Dedifferentiated amniotic fluid mesenchymal stem cell (primary cell): Measurements from ENCODE around the gene RBP3.

Source experiments
- DNase-seq: peaks from one replicate; pipeline ENCODE4 v3.0.0-alpha.2; 2016; ENCODE audit errors: extremely low spot score

The RBP3 gene

DNA sequence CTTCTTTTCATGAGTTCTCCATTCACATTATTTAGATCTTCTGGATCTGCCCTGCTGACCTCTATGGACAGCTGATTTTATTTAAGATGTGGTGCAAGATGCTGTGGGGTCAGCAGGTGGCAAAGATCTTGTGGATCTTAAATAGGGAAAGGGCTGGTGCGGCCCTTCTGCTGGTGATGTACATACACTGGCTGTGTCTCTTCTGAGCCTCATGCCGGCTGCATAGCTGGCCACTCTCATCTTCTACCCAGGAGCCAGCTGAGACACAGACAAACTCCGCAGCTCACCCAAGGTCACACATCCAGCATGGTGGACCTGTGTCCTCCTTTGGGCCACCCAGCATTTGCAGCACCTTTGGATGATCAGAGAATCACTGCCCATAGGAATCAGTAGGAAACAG lies 9.7 kb downstream of the RBP3 start:
- DNase-seq, result no peak

DNA sequence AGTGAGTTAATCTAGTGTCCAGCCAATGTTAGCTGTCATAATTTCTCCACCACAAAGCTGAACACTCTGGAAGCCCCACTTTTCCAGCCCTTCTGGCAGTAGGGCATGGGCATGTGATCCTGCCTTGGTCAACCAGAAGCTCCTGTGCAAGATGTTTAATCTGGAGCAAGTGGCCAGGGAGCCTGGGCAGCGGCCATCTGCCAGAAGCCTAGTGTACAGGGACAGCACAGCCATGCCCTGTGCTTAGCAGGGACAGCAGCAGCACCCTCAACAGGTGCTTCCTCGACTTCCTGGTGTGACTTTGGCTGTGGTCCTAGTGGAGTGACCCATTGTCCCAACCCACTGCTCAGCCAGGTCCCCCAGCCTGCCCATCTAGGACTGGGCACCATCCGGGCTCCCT lies 10.3 kb downstream of the RBP3 start:
- no peak for DNase-seq

DNA sequence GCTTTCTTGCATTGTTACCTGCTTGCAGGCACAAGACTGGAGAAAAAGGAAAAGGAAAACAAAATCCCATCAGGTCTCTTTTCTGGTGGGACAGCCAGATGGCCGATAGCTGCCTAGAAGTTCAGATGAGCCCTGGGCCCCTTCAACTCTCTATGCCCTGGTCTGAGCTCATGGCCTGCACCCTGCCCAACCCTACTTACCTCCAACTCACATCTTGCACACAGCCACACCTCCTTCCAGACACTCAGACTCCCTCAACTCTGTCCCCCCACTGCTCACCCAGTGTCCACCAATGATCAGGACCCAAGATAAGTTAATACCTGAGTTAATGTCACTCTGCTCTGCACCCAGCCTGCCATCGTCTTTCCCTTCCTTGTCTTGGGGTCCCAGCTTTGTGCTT lies 10.9 kb downstream of the RBP3 start:
- DNase-seq, result no peak

DNA sequence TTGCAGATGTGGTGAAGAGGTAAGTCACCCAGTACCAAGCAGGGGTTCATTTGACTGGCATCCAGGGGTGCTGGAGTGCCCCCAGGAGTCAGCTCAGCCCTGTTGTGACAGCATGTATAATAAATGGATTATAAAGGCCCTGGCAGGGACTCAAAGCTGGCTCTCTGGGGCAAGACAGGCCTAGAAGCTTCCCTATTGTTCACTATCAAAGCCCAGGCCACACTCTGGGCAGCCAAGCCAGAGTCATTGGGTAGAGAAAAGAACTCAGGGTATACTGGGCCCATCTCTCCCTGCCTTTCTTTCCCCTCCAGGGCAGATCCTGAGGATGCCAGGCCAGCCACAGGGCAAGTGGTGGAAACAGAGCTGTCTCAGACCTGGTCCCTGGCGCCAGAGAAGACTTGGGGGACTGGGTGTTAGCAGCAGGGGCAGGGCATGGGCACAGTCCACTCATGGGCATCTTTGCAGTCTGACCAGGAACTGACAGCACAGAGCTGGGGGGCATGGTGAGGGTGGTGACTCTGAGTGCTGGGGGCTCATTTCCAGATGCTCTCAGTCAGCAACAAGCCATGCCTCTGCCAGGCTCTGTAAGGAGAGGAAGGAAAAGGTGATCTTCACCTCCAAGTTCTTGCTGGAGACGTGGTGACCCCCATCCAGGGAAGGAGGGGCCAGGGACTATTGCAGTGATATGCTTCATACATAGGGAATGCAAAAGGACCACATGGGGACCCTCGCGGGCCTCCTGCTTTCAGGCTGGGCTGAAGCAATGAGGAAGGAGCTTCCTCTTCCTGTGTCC lies 11.7 kb downstream of the RBP3 start:
- DNase-seq, result no peak

DNA sequence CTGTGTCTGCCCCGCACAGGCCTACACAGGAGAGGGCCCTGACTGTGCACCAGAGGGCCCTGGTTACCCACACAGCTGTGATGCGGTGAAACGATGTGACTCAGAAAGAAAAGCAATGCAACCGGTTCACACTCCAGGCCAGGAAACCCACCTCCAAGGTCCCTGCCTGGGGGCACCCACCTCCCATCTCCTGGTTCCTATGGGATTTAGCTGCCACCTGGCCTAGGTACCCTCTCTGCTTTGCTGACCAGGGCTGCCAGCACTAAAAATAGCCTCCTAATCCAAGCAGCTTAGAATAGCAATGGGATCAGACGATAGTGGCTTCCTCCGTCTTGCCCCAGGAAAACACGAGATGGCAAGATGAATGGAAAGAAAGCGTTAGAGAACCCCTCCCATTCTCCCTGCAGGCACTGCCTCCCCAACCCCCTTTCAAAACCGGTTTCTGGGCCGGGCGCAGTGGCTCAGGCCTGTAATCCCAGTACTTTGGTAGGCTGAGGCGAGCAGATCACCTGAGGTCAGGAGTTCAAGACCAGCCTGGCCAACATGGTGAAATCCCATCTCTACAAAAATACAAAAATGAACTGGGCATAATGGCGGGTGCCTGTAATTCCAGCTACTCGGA lies 12.4 kb downstream of the RBP3 start:
- DNase-seq, result no peak

DNA sequence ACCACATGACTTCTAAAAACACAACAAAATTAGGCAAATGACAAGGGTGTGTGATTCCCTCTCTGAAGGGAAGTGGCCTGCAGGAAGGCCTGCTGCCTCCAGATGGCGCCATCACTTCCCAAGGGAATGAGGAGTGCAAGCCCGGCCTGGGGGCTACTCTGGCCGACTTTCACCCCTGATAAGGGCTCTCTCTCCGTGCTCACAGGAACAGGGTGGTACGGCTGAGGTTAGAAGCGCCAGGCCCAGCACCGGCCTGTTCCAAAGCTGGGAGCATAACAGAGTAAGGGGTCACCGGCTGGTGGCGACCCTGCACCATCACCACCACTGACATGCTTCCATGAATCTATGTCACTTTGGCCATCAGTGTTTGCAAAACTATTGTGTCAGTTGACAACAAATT lies 13.1 kb downstream of the RBP3 start:
- no peak for DNase-seq

DNA sequence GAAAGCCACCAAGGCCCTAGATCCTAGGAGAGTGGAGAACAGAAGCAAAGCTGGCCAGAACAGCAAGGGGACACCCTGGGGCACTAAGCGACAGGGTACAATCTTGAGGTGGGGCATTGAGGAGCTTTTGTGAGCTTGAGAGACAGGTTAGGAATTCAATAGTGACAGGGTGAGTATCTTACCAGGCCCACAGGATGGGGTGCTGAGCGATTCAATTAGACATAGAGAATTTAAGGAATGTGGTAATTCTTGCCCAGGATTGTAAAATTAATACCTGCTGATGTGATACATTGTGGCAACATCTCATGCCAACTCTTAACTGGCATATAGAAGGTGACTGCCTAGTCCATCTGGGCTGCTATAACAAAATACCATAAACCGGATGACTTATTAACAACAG lies 14.0 kb downstream of the RBP3 start:
- no peak for DNase-seq

DNA sequence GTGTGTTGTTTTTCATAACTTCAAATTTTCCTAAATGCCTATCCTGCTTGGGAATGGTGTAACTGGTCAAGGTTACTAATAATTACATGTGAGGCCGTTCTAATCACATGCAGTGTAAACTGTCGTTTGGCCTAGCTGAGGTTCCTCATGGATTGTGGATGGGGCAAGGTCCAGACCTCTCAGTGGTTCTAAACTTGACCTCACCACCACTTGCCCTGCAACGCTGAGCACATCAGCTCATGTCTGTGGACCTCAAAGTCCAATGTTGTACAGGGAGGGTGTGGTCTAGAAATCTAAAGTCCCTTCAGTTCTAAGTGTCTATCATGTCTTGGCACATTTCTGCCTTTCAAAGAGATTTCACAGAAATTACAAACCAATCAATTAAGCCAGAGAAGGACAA lies 15.6 kb downstream of the RBP3 start:
- no peak for DNase-seq

DNA sequence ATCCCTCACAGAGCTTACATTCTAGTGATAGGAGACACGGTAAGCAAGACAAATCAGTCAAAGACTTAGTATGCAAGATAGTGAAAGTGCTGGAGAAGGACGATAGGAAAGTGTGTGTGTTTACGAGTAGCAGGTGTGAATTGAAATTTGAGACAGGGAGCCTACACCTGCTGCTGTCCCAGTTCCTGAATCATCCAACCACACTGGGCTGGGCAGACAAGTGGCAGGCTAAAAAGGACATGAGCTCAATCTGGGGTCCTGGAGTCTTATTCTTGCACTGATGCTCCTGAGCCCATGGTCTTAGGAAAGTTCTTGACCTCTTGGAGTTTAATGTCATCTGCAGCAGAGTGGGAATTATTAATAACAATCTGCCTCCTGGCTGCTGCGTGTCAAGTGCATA lies 16.2 kb downstream of the RBP3 start:
- no peak for DNase-seq

DNA sequence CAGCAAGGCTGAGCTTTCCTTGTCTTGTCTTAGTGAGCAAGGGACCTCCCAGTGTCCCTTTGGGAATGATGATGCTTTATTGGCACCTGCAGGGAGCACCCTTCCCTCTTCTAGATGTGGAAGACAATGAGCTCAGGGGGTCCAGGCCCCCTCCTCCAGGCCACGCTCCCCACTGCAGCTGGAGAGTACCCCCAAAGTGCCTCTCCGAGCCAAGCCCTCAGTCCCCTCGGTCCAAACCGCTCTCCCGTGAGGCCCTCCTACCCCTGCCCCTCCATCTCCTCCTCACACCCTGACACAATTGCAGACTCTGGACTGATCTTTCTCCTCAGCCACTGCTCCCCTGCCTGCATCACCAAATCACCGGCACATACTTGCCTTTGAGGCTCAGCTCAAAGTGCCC lies 16.7 kb downstream of the RBP3 start:
- no peak for DNase-seq

DNA sequence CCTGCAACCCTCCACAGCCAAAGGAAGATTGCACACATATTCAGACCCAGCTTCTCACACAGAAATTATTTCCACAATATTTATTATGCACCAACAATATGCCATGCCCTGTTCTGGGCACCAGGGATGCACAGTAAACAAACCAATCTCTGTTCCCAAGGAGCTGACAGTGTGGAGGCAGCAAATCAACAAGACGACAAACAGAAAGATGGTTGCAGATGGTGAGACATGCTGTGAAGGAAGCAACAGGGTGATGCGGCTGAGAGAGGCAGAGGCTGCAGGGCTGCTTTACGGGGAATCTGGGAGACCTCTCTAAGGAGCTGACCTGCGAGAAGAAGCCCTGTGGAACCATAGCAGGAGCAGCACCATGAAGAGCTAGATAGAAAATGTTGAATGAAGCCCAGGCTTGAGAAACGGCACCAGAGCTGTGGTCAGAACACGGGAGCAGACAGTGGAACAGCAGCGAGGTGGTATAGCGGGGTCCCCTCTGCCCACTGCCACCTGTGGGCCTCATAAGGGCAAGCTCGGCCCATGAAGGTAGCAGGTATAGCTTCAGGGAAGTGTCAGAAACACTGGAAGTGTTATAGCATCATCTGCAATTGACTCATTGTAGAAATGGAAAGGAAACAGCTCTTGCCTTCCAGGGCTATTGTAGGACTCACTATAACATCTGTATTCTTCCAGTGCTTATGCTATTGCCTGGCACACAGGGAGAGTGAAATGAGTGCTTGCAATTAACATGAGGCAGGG lies 17.4 kb downstream of the RBP3 start:
- DNase-seq, result no peak

DNA sequence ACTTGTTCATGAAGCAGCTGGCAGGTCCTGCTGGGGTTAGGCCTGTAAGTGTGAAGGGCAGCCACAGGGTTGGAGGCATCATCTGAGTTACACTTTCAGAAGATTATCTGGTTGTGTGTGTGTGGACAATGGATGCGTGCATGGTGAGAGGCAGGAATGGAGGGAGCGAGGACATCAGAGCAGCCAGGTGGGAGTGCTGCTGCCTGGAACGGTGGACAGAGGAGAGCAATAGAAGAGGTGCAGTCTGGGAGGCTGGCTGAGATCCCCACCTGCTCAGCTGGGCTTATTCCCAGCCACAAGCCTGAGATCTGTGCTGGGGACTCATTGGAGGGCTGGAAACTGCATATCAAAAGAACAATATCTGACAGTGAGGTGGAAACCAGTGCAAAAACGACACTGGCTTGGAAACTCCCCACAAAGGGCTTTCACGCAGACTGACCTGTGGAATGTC lies 18.0 kb downstream of the RBP3 start:
- DNase-seq, result no peak

DNA sequence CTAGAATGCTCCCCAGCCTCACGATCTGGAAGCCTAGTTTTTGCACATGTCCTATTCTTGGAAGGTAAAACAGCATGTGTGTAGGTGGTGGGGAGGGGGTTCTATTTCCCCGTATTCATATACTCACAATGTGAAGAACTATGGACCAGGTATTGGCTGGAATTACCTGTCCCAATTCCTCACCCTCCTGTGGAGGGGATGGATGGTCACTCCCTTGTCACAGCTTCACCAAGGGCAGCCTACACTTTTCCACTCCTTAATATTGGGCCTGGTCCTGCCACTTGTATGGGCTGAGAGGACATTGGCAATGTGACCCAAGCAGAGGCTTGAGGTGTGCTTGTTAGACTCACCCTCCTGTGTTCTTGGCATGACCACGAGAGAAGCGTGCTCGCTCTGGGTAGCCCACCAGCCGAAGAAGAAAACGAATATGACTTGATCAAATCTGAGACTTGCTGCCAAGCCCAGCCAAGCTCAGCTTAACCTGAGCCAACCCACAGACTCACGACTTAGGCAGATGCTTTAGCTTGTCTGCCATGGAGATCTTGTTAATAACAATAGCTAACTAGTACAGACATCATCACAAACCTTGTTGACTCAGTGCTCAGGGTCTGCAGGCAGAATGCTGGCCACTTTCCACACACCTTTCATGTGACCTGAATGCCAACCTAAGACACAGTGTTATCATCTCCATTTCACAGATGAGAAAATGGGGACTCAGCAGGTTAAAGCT lies 18.7 kb downstream of the RBP3 start:
- no peak for DNase-seq

DNA sequence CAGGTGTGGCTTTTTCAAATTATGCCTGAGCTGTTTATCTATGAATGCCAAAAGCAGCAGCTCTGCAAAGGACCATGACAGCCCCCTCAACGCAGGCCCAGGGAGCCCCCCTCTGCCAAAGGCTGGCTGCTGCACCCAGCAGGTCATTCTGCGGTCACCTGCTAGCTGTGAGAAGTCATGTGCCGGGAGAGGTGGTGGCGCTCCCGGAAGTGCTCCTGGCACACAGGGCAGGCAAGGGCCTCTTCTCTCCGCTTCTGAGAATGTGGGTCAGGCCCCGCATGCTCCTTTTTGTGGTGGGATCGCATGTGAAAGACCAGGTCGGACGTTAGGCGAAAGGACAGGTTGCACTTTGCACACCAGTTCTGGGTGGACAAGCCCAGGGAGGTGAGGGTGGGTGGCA lies 19.5 kb downstream of the RBP3 start:
- no peak for DNase-seq

DNA sequence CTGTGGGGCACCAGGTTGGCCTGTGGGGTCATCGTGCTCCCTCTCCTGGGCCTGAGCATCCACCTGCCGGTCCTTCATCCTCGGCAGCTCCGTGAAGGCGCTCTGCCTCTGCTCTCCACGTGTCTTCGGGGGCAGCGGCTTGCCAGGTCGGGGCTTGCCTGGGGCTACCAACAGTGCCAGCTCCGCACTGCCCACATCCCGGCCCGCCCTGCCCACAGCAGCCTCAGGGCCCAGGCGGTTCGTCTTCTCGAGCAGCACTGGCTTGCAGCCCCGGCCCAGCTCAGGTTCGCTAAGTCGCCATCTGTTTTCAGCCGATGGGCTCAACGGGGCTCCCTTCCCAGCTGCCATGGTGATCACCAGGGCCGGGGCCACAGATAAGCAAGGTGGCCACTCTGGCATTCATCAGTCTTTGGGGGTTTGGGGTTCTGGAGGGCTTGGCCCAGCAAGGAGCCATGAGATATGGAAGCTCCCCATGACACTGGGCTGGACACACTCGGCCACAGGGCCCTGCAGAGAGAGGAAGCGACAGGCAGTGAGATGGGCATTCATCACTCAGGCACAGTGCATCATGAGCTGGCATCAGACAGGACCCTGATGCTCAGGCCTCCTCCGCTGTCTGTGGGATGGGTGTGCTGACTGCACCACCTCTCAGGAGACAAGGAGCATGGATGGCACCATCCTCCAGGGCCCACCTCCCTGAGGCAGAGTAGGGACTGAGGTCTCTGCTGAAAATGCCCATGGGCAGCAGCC lies 20.4 kb downstream of the RBP3 start:
- DNase-seq, result no peak

DNA sequence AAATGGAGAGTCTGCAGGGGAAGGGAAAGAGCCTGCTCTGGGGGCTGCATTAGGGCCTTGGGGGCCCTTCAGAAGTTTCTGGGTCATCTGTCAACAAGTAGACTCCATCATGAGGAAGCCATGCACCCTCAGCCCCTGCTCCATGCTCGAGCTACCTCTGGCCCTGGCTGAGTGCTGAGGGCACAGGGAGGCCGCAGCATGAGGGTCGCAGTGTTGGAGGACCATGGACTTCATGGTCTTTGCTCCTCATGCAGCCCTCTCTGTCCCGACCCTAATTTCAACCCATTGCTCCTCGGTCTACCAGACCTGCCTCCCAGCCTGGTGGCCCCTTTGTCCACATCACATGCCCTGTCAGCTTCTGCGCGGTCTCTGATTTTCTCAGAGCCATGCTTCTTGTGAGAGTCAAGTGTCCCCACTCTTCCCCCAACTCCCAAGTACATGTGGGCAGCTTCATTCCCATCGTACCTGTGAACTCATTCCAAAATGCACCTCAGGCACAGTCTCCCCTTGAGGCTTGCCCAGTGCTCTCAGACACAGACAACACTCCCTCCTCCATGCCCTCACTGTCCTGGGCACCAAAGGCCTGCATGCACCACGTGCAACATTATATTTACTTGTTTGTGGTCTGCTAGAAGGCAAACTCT lies 21.2 kb downstream of the RBP3 start:
- DNase-seq, result no peak

DNA sequence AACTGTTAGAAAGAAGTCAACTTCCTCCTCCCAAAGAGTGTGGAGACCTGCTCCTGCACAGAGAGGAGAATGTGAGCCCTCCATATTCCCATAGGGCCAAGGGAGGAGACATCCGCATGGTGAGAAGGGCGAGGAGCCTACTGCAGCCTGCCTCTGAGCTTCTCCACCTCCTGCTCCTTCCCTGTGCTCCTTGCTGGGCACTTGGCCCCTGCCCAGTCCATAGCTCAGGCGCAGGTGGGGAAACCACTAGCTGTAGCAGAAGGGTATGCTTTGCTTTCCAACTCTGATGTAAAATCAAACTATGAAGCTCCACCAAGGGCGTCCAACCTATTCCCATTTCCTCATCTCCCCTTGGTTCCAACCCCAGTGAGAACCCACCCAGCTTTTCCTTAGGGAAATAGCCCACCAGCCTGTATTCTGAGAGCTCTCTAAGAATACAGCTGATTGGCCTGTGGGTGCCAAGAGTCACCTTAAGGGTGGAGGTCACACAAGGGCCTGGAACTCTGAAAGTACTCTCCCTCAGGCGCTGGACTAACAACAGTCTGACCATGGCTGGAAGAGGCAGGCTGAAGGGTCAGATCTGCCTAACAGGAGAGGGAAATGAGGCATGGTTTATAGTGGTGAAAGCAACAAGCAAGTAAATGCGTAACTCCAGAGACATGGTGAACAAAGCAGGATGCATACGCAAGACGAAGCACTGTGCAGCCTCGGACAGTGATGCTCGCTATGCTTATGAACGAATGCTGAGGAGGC lies 22.0 kb downstream of the RBP3 start:
- DNase-seq, result no peak

DNA sequence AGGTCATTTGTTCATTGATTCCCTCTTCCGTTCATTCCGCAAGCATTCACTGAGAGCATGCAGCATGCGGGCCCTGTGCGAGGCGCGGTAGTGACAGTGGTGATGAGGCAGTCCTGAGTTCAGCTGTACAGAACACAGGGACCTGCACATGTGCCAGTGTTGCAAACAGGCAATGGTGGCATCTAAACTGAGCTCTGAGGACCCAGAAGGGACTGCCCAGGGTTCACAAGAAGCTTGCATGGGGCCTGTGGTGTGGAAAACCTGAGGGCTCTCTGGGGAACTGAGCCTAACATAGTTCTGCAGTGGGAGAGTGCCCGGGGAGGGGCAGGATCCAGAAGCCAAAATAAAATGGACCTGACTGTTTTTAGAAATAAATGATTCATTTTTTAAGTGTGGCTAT lies 22.7 kb downstream of the RBP3 start:
- DNase-seq, result no peak

DNA sequence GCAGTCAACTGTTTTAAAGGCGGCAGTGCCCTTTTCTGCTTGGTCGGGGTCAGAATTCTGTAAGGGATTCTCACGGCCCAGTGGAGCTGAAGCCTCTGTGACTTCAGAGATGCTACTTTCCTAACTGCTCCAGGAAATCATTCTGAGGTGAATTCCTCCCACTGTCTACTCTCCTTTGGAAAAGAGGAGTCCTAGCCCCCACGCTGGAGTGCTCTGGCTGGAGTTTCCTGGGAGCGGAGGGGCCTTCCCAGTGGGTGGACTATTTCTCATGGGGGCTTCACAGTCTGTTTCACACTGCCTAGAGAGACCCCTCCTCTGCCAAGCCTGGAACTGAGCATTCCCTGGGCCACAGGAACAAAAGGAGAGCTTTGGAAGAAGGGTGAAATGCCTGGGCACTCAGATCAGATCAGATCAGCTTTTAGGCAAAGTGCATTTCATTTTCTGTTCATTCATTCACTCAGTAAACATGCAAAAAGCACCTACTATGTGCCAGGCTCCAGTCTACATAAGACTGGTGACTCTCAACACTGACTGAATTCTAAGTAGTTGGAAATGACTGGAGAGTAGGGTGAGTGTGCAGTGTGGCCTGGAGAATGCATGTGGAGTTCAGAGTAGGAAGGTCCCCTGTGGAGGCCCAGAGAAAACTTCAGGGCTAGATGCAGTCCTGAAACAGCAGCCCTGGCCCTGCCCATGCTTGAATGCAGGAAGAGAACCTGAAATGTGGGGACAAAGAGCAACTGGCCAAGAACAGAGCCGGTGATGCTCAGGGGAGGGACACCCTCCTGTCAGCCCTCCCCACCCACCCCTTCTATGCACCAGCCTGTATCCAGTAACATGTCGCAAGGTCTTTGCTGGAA lies 23.7 kb downstream of the RBP3 start:
- no peak for DNase-seq
